OCI-LY1 (cell line): Measurements from ENCODE around the gene URAD.

Source experiments
- EZH2 ChIP-seq: fragments of 200-600 bp; sonication (generic), shearing (Covaris generic); IDR thresholded peaks from 2 replicates; pipeline ENCODE4 v1.8.0; 2017; ENCODE audit warnings: borderline replicate concordance, mixed run types, mild to moderate bottlenecking, antibody characterized with exemption, low read length, moderate library complexity, mixed read lengths
- TF ChIP-seq, protein P1 (sequence below): fragments of 200-600 bp; sonication (generic), shearing (Covaris generic); IDR thresholded peaks from 2 replicates; pipeline ENCODE4 v1.5.1; 2017; ENCODE audit warnings: mild to moderate bottlenecking, antibody characterized with exemption, low read length, moderate library complexity, mixed read lengths

DNA sequence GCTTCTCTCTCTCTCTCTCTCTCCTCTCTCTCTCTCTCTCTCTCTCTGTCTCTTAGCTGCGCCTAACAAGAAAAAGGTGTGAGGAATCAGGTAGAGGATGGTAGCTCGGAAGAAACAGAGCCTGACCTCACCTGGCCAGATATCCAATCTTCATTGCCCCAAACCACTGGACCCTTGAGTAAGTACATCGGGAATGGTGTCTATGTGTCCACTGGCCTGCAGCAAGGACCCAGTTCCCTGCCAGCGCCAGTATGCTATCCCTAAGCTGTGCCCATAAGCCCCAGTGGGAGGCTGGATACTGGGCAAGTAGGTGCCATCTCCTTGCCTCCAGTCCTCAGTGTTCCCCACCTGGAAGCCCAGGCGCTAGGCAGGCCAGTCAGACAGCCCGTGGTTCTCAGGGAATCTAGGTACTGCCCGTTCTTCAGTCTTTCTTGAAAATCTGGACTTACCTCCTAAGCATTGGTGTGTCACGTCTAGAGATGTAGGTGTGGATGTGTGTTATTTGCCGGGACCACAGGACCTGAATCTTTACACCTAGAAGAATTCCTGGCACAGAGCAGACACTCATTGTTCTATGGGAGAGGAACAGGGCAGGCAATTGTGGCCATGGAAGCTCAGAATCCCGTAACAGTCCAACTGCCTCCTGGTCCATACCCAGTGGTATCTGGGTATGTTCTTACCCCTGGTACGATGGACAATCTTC is 7.3 kb downstream of the URAD start:
- TF ChIP-seq, protein P1, sequence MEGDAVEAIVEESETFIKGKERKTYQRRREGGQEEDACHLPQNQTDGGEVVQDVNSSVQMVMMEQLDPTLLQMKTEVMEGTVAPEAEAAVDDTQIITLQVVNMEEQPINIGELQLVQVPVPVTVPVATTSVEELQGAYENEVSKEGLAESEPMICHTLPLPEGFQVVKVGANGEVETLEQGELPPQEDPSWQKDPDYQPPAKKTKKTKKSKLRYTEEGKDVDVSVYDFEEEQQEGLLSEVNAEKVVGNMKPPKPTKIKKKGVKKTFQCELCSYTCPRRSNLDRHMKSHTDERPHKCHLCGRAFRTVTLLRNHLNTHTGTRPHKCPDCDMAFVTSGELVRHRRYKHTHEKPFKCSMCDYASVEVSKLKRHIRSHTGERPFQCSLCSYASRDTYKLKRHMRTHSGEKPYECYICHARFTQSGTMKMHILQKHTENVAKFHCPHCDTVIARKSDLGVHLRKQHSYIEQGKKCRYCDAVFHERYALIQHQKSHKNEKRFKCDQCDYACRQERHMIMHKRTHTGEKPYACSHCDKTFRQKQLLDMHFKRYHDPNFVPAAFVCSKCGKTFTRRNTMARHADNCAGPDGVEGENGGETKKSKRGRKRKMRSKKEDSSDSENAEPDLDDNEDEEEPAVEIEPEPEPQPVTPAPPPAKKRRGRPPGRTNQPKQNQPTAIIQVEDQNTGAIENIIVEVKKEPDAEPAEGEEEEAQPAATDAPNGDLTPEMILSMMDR = no peak
- no peak for TF ChIP-seq EZH2
